HepG2 (cell line): ENCODE measurements around the gene FAM174C. TPM values are rescaled to one million over a fixed set of nuclear protein-coding genes. Genes with fewer than 3 reads are reported as not detected.
A peak's percentile ranks its signal among the peaks of the same experiment; 100 is the strongest.

Source experiments
- ARNT2 ChIP-seq: sonication (generic); formaldehyde crosslinking; IDR thresholded peaks from 2 replicates; pipeline ENCODE4 v1.8.0; 2022; ENCODE audit warnings: mild to moderate bottlenecking, low read depth, missing genetic modification reagents, moderate library complexity
- BCL6 ChIP-seq: IDR thresholded peaks from 2 replicates; pipeline ENCODE4 v1.6.1; 2016; ENCODE audit warnings: missing genetic modification reagents, missing compliant biosample characterization
- DPF2 ChIP-seq: sonication (generic); formaldehyde crosslinking; IDR thresholded peaks from 2 replicates; pipeline ENCODE4 v1.4.0; 2020; ENCODE audit warnings: mild to moderate bottlenecking, low read depth, missing genetic modification reagents, borderline replicate concordance
- FIP1L1 ChIP-seq: fragments of 200-400 bp; formaldehyde crosslinking; IDR thresholded peaks from 2 replicates; pipeline ENCODE4 v1.6.1; 2018; ENCODE audit warnings: low read depth, mild to moderate bottlenecking, low read length, moderate library complexity, borderline replicate concordance; ENCODE audit not compliant: insufficient read depth
- FOXC1 ChIP-seq: sonication (generic); formaldehyde crosslinking; IDR thresholded peaks from 2 replicates; pipeline ENCODE4 v1.8.0; 2022; ENCODE audit warnings: mild to moderate bottlenecking, missing genetic modification reagents, borderline replicate concordance
- GTF3A ChIP-seq: sonication (generic); formaldehyde crosslinking; conservative IDR thresholded peaks from 2 replicates; pipeline ENCODE4 v1.4.0; 2020; ENCODE audit warnings: mild to moderate bottlenecking, missing genetic modification reagents
- HOMEZ ChIP-seq: IDR thresholded peaks from 2 replicates; pipeline ENCODE4 v1.6.1; 2016; ENCODE audit warnings: low read depth
- KDM3A ChIP-seq: IDR thresholded peaks from 2 replicates; pipeline ENCODE4 v1.6.1; 2018; ENCODE audit warnings: low read depth, missing compliant biosample characterization
- MAFG ChIP-seq: sonication (generic); formaldehyde crosslinking; IDR thresholded peaks from 2 replicates; pipeline ENCODE4 v1.5.1; 2020; ENCODE audit warnings: mild to moderate bottlenecking, missing genetic modification reagents
- MZF1 ChIP-seq: sonication (generic); formaldehyde crosslinking; IDR thresholded peaks from 2 replicates; pipeline ENCODE4 v1.8.1; 2023; ENCODE audit warnings: mild to moderate bottlenecking, missing genetic modification reagents, borderline replicate concordance
- SAP130 ChIP-seq: IDR thresholded peaks from 2 replicates; pipeline ENCODE4 v1.6.1; 2016; ENCODE audit warnings: low read depth
- SETDB1 ChIP-seq: sonication (generic); formaldehyde crosslinking; IDR thresholded peaks from 2 replicates; pipeline ENCODE4 v1.5.1; 2020; ENCODE audit warnings: missing genetic modification reagents, mild to moderate bottlenecking, borderline replicate concordance
- SPEN ChIP-seq: sonication (generic); formaldehyde crosslinking; IDR thresholded peaks from 2 replicates; pipeline ENCODE4 v1.5.1; 2020; ENCODE audit warnings: low read depth, mild to moderate bottlenecking, missing genetic modification reagents
- TBX2 ChIP-seq: sonication (generic); formaldehyde crosslinking; IDR thresholded peaks from 2 replicates; pipeline ENCODE4 v1.5.0; 2020; ENCODE audit warnings: missing genetic modification reagents, mild to moderate bottlenecking, borderline replicate concordance
- TBX3 ChIP-seq: fragments of 450-650 bp; IDR thresholded peaks from 2 replicates; pipeline ENCODE4 v1.6.1; 2017; ENCODE audit warnings: antibody characterized with exemption, mild to moderate bottlenecking, inconsistent platforms, borderline replicate concordance
- ZBTB7B ChIP-seq: sonication (generic); formaldehyde crosslinking; IDR thresholded peaks from 2 replicates; pipeline ENCODE4 v1.4.0; 2020; ENCODE audit warnings: missing genetic modification reagents
- ZMAT3 ChIP-seq: sonication (generic); formaldehyde crosslinking; conservative IDR thresholded peaks from 2 replicates; pipeline ENCODE4 v1.7.0; 2021; ENCODE audit warnings: missing genetic modification reagents
- ZNF3 ChIP-seq: IDR thresholded peaks from 2 replicates; pipeline ENCODE4 v1.7.0; 2017; ENCODE audit warnings: inconsistent platforms
- ZNF430 ChIP-seq: sonication (generic); formaldehyde crosslinking; IDR thresholded peaks from 2 replicates; pipeline ENCODE4 v1.9.0; 2021; ENCODE audit warnings: mild to moderate bottlenecking, missing genetic modification reagents
- ZNF451 ChIP-seq: sonication (generic); formaldehyde crosslinking; IDR thresholded peaks from 2 replicates; pipeline ENCODE4 v1.5.0; 2020; ENCODE audit warnings: mild to moderate bottlenecking, missing genetic modification reagents
- ZNF616 ChIP-seq: sonication (generic); formaldehyde crosslinking; IDR thresholded peaks from 2 replicates; pipeline ENCODE4 v1.5.0; 2020; ENCODE audit warnings: low read depth, mild to moderate bottlenecking, missing genetic modification reagents
- ZNF639 ChIP-seq: conservative IDR thresholded peaks from 2 replicates; pipeline ENCODE4 v1.6.1; 2018; ENCODE audit warnings: missing genetic modification reagents
- ZNF703 ChIP-seq: sonication (generic); formaldehyde crosslinking; IDR thresholded peaks from 2 replicates; pipeline ENCODE4 v1.5.1; 2020; ENCODE audit warnings: missing genetic modification reagents, mild to moderate bottlenecking, moderate library complexity, borderline replicate concordance
- ZNF746 ChIP-seq: sonication (generic); formaldehyde crosslinking; IDR thresholded peaks from 2 replicates; pipeline ENCODE4 v1.8.0; 2022; ENCODE audit warnings: mild to moderate bottlenecking, missing genetic modification reagents
- polyA plus RNA-seq, 8 experiments: library from polyadenylated mRNA; depleted of rRNA in 3 of 8; stranded (reverse) in 7 of 8; unstranded in 1 of 8; fragments of >200 nt; fragmentation: Illumina TruSeq in 4 of 8; extraction: Trizol in 4 of 8; gene quantifications; 2 replicates each; pipeline versions ENCODE4 v1.2.1 to v1.2.3, GENCODE V29; 2011 to 2016; ENCODE audit warnings: low read depth in 4 of 8, missing spikeins in 1 of 8, mixed read lengths in 1 of 8; ENCODE audit not compliant: insufficient read depth in 1 of 8
- total RNA-seq, 5 experiments: library from RNA; depleted of rRNA; stranded (reverse); fragments of >200 nt; fragmentation: Illumina TruSeq; extraction: Trizol; gene quantifications; 2 replicates each; pipeline ENCODE4 v1.2.3, GENCODE V29; 2016; ENCODE audit warnings: low read depth in 1 of 5
- TF ChIP-seq, protein P1 (sequence below): sonication (generic); formaldehyde crosslinking; IDR thresholded peaks from 2 replicates; pipeline ENCODE4 v1.4.0; 2020; ENCODE audit warnings: low read depth, missing genetic modification reagents

The FAM174C gene
- total and polyA plus RNA-seq, 2 of the 13 experiments (the other 11 are each of a cell fraction or from before 2014, with no cell fraction given), result 19.5 to 31.3 TPM

DNA sequence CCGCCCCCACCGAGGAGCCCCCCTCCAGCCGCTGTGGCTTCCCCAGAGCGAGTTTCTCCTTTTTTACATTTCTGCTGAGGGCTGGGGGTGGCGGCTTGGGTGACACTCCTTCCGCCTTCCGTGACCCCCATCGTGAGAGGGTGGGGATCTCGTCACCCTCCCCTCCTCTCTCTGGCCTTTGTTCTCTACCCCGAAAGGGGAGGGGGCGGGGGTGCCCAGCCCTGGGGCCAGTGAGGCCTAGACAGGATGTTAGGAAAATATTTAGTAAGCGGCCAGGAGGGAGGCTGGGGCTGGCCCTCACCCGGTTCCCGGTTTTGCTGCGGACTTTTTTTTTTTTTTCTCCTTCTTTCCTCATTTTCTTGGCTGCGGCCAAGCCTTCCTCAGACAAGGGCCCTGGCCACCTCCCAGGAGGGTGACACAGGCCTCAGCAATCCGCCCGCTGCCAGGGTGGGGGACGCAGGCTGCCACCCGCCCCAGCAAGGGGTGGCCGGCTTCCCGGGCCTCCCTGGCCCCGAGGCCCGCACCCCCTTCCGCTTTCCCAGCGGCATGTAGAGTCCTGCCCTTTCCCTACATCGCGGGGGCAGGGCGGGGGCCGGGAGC lies 23.0 kb upstream of the FAM174C start (continued):
- TF ChIP-seq DPF2 (CRISPR knock-in tag) (no peak), GTF3A (no peak), ZMAT3 (CRISPR knock-in tag) (no peak), TBX3 (no peak), SPEN (CRISPR knock-in tag) (peak; percentile 74; the same call in 1 of the 2 replicates), TBX2 (peak; percentile 29; the same call in 1 of the 2 replicates), ZNF451 (CRISPR knock-in tag) (no peak), ARNT2 (CRISPR knock-in tag) (no peak; the same call in 1 of the 2 replicates), ZNF746 (CRISPR knock-in tag) (peak; percentile 99), FIP1L1 (no peak), ZNF430 (CRISPR knock-in tag) (no peak; the same call in 1 of the 2 replicates), HOMEZ (no peak), SAP130 (peak; percentile 87), ZBTB7B (CRISPR knock-in tag) (no peak; the same call in none of the 2 replicates), MAFG (CRISPR knock-in tag) (no peak), FOXC1 (CRISPR knock-in tag) (no peak), ZNF639 (CRISPR knock-in tag) (peak; percentile 73), ZNF3 (CRISPR knock-in tag) (no peak), ZNF703 (CRISPR knock-in tag) (0 out of 2 replicates have a peak, but pooled peaks have one; percentile 33), SETDB1 (CRISPR knock-in tag) (no peak), KDM3A (CRISPR knock-in tag) (0 out of 2 replicates have a peak, but pooled peaks have one; percentile 10), ZNF616 (CRISPR knock-in tag) (no peak; the same call in 1 of the 2 replicates), MZF1 (CRISPR knock-in tag) (no peak), BCL6 (peak; percentile 63)
- TF ChIP-seq, protein P1, sequence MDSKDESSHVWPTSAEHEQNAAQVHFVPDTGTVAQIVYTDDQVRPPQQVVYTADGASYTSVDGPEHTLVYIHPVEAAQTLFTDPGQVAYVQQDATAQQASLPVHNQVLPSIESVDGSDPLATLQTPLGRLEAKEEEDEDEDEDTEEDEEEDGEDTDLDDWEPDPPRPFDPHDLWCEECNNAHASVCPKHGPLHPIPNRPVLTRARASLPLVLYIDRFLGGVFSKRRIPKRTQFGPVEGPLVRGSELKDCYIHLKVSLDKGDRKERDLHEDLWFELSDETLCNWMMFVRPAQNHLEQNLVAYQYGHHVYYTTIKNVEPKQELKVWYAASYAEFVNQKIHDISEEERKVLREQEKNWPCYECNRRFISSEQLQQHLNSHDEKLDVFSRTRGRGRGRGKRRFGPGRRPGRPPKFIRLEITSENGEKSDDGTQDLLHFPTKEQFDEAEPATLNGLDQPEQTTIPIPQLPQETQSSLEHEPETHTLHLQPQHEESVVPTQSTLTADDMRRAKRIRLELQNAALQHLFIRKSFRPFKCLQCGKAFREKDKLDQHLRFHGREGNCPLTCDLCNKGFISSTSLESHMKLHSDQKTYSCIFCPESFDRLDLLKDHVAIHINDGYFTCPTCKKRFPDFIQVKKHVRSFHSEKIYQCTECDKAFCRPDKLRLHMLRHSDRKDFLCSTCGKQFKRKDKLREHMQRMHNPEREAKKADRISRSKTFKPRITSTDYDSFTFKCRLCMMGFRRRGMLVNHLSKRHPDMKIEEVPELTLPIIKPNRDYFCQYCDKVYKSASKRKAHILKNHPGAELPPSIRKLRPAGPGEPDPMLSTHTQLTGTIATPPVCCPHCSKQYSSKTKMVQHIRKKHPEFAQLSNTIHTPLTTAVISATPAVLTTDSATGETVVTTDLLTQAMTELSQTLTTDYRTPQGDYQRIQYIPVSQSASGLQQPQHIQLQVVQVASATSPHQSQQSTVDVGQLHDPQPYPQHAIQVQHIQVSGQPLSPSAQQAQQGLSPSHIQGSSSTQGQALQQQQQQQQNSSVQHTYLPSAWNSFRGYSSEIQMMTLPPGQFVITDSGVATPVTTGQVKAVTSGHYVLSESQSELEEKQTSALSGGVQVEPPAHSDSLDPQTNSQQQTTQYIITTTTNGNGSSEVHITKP (CRISPR knock-in tag), result no peak; the same call in 1 of the 2 replicates
